Esophagus squamous epithelium (tissue), 4 donors: ENCODE measurements around the gene USH2A.

Experiments used
- POLR2A ChIP-seq, 4 donors: fragments of 450-650 bp; IDR thresholded peaks; one replicate each; pipeline ENCODE4 v1.6.1; 2017; ENCODE audit warnings: antibody characterized with exemption in 4 of 4, mild to moderate bottlenecking in 4 of 4, moderate library complexity in 3 of 4
- TF ChIP-seq, protein P1 (sequence below), 6 experiments: fragments of 450-650 bp in 4 of 6; fragments of 200-600 bp in 2 of 6; sonication (generic) in 2 of 6; IDR thresholded peaks; one replicate each; pipeline ENCODE4 v1.5.1; 2016 to 2019; ENCODE audit warnings: antibody characterized with exemption in 6 of 6, mild to moderate bottlenecking in 4 of 6, moderate library complexity in 4 of 6

DNA sequence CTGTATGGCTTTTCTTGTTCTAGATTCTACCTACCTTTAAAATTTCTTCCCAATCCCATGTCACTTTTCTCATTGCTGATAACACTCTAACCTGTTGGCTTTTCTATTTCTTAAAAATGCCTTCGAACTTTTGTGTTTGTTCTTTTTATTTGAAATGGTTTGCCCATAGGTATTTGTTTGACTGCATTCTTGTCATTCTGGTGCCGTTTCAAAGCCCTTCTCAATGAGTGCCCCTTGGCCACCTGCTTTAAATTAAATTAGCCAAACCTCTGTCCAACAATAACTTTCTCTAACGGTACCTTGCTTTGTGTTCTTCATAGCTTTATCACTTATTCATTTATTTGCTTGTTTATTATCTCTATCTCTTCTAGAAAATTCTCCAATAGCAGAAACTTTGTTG, 817.2 kb downstream of the USH2A start:
- TF ChIP-seq, protein P1, sequence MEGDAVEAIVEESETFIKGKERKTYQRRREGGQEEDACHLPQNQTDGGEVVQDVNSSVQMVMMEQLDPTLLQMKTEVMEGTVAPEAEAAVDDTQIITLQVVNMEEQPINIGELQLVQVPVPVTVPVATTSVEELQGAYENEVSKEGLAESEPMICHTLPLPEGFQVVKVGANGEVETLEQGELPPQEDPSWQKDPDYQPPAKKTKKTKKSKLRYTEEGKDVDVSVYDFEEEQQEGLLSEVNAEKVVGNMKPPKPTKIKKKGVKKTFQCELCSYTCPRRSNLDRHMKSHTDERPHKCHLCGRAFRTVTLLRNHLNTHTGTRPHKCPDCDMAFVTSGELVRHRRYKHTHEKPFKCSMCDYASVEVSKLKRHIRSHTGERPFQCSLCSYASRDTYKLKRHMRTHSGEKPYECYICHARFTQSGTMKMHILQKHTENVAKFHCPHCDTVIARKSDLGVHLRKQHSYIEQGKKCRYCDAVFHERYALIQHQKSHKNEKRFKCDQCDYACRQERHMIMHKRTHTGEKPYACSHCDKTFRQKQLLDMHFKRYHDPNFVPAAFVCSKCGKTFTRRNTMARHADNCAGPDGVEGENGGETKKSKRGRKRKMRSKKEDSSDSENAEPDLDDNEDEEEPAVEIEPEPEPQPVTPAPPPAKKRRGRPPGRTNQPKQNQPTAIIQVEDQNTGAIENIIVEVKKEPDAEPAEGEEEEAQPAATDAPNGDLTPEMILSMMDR (IDR thresholded peaks at IDR 0.05), result no peak
- TF ChIP-seq POLR2A (IDR thresholded peaks at IDR 0.05), result no peak
